ENCODE data around the gene ADGRA1.

The ADGRA1 gene

GRCh38 chr10:133088956-133089800 is 1.5 kb downstream of the ADGRA1 start:
- Histone ChIP-seq H3K27me3 (ENCODE audit: insufficient read depth, low read length) (no peaks in the 10 kb centered on the region), H4K20me1 (ENCODE audit: insufficient read depth, low read length) (no peaks in the 10 kb centered on the region), H3K4me3 (ENCODE audit: low read depth, low read length, poor library complexity, severe bottlenecking) (no peak overlapping the region), H3K27ac (ENCODE audit: low read depth, low read length, poor library complexity, severe bottlenecking) (no peak overlapping the region), H3K9me3 (ENCODE audit: low read length) (no peaks in the 10 kb centered on the region), H3K4me1 (ENCODE audit: insufficient read depth, low read length, severe bottlenecking) (no peaks in the 10 kb centered on the region), H3K9ac (ENCODE audit: low read length) (no peak overlapping the region), H3K9me2 (ENCODE audit: low read depth, low read length) (no peaks in the 10 kb centered on the region), H3K4me2 (ENCODE audit: low read length) (no peak overlapping the region), H3K79me2 (ENCODE audit: insufficient read depth, low read length) (no peaks in the 10 kb centered on the region), H3F3A (ENCODE audit: insufficient read depth, low read length) (no peaks in the 10 kb centered on the region), H2AFZ (ENCODE audit: low read length) (no peak overlapping the region), H3K36me3 (ENCODE audit: insufficient read depth, low read length) (no peaks in the 10 kb centered on the region)
- TF ChIP-seq EZH2 (IDR thresholded peaks at IDR 0.05; ENCODE audit: borderline replicate concordance, low read length): no peak
- TF ChIP-seq CTCF (IDR thresholded peaks at IDR 0.05; ENCODE audit: low read length): no peak

- Histone ChIP-seq H2AFZ (ENCODE audit: low read length) (no peak overlapping the region), H3K27me3 (ENCODE audit: insufficient read depth, low read length) (no peaks in the 10 kb centered on the region), H3K4me3 (ENCODE audit: low read depth, low read length, poor library complexity, severe bottlenecking) (no peak overlapping the region), H3K27ac (ENCODE audit: low read depth, low read length, poor library complexity, severe bottlenecking) (no peak overlapping the region), H3K9me2 (ENCODE audit: low read depth, low read length) (no peaks in the 10 kb centered on the region), H3K79me2 (ENCODE audit: insufficient read depth, low read length) (no peaks in the 10 kb centered on the region), H3K9ac (ENCODE audit: low read length) (no peak overlapping the region), H3F3A (ENCODE audit: insufficient read depth, low read length) (no peaks in the 10 kb centered on the region), H3K36me3 (ENCODE audit: insufficient read depth, low read length) (no peaks in the 10 kb centered on the region), H3K4me1 (ENCODE audit: insufficient read depth, low read length, severe bottlenecking) (no peaks in the 10 kb centered on the region), H4K20me1 (ENCODE audit: insufficient read depth, low read length) (no peaks in the 10 kb centered on the region), H3K4me2 (ENCODE audit: low read length) (no peak overlapping the region), H3K9me3 (ENCODE audit: low read length) (no peaks in the 10 kb centered on the region)
- no peak for TF ChIP-seq EZH2 (IDR thresholded peaks at IDR 0.05; ENCODE audit: borderline replicate concordance, low read length)
- TF ChIP-seq CTCF (IDR thresholded peaks at IDR 0.05; ENCODE audit: low read length): no peak
Measured at GRCh38 chr10:133090101-133090500, 2.4 kb downstream of the ADGRA1 start.

- H3K9me3 ChIP-seq (ENCODE audit: low read length): no peaks in the 10 kb centered on the region
- no peaks in the 10 kb centered on the region for H4K20me1 ChIP-seq (ENCODE audit: insufficient read depth, low read length)
- H3K4me1 ChIP-seq (ENCODE audit: insufficient read depth, low read length, severe bottlenecking): no peaks in the 10 kb centered on the region
- no peak overlapping the region for H3K27ac ChIP-seq (ENCODE audit: low read depth, low read length, poor library complexity, severe bottlenecking)
- H3K4me3 ChIP-seq (ENCODE audit: low read depth, low read length, poor library complexity, severe bottlenecking): no peak overlapping the region
- no peaks in the 10 kb centered on the region for H3K9me2 ChIP-seq (ENCODE audit: low read depth, low read length)
- no peaks in the 10 kb centered on the region for H3K79me2 ChIP-seq (ENCODE audit: insufficient read depth, low read length)
- H3F3A ChIP-seq (ENCODE audit: insufficient read depth, low read length): no peaks in the 10 kb centered on the region
- no peaks in the 10 kb centered on the region for H3K27me3 ChIP-seq (ENCODE audit: insufficient read depth, low read length)
- no peak for TF ChIP-seq CTCF (IDR thresholded peaks at IDR 0.05; ENCODE audit: low read length)
- TF ChIP-seq EZH2 (IDR thresholded peaks at IDR 0.05; ENCODE audit: borderline replicate concordance, low read length): no peak
- no peaks in the 10 kb centered on the region for H3K36me3 ChIP-seq (ENCODE audit: insufficient read depth, low read length)
- no peak overlapping the region for H2AFZ ChIP-seq (ENCODE audit: low read length)
- H3K9ac ChIP-seq (ENCODE audit: low read length): no peak overlapping the region
- H3K4me2 ChIP-seq (ENCODE audit: low read length): no peak overlapping the region
Measured at GRCh38 chr10:133090654-133091053, 2.9 kb downstream of the ADGRA1 start.

Measured in OCI-LY1 (cell line).